HG02571 (cell line): ENCODE data around the gene F8A1.
"Not testable (repeated sequence)": the region's sequence is repeated elsewhere in the genome, so short reads cannot be mapped to it uniquely, and the experiment has no call there.

Experiments
- ATAC-seq: cut with Tn5 transposase; IDR thresholded peaks from one replicate; pipeline ENCODE4 v1.9.1; 2021; ENCODE audit warnings: mild to moderate bottlenecking, moderate library complexity; ENCODE audit not compliant: unreplicated experiment

Gene F8A1

DNA sequence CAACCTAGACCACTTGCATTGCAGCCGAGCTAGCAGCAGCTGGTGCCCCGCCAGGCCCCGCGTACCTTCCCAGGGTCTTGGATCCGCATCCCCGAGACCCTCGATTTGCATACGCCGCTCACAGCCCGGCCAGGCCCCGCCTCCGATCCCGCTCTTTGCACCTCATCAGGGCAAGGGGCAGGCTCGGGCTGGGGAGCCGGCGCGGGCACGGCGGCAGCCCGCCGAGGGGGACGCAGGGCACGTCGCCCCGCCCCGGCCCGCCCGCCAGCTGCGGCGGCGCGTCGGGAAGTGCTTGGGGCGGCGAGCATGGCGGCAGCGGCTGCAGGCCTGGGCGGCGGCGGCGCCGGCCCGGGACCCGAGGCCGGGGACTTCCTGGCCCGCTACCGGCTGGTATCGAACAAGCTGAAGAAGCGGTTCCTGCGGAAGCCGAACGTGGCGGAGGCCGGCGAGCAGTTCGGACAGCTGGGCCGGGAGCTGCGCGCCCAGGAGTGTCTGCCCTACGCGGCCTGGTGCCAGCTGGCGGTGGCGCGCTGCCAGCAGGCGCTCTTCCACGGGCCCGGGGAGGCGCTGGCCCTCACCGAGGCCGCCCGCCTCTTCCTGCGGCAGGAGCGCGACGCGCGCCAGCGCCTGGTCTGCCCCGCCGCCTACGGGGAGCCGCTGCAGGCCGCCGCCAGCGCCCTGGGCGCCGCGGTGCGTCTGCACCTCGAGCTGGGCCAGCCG is at the start of gene F8A1:
Gene F8A1 (plus strand): TSS at position 287 of the 720 bp plus-strand sequence. CDS start 20 bp downstream, at position 307.
- peak; percentile 74 for ATAC-seq

DNA sequence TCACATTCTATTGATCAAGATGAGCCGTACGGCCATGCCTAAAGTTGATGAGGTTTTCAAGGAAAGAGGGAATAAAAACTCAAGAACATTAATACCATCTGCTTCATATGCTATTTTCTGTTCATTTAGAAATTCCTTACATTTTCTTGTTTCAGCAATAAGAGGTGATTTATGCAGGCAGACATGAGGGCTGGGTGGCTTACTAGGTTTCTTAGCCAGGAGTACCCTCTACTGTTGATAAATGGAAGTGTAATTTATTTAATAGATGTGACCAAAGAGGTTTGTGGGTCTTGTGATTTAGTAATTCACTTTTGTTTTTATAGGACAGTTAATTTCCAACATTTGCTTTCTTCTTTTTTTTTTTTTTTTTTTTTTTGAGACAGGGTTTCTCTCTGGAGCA is 45.3 kb upstream of the F8A1 start:
- no peak for ATAC-seq

DNA sequence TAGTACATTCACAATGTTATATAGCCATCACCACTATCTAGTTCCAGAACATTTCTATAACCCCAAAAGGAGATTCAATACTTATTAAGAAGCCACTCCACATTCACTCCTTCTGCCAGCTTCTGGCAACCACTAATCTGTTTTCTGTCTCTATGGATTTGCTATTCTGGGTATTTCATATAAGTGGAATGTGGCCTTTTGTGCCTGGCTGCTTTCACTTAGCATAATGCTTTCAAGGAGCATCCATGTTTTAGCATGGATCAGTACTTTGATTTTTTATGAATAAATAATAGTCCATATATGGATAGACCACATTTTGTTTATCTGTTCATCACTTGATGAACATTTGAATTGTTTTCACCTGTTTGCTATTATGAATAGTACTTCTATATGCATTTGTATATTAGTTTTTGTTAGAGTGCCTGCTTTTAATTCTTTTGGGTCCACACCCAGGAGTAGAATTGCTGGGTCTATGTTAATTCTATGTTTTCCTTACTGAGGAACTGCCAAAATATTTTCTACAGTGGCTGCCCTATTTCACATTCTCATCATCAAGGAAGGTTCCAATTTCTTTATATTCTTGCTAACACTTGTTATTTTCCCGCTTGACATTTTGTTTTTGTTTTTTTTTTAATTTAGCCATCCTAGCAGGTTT is 35.1 kb upstream of the F8A1 start:
- no peak for ATAC-seq

DNA sequence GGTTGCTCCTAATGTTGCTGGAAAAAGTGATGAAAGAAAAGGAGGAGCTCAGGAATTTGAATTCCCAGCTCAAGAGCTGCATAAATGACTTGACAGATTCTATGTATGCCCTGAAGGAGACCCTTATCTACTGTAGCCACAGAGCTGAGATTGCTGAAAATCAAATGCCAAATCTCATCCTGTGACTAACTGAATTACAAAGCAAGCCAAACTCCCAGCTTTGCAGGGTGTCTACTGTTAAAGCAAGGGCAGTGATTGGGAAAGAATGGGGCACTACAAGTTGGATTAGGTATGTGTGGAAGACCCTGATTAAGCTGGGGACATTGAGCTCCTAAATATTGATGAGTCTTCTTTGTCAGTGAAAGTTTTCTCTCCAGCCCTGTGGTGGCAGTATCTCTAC is 30.9 kb upstream of the F8A1 start:
- ATAC-seq: no peak

DNA sequence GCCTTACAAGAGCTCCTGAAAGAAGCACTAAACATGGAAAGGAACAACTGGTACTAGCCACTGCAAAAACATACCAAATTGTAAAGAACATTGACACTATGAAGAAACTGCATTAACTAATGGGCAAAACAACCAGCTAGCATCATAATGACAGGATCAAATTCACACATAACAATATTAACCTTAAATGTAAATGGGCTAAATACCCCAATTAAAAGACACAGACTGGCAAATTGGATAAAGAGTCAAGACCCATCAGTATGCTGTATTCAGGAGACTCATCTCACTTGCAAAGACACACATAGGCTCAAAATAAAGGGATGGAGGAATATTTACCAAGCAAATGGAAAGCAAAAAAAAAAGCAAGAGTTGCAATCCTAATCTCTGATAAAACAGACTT is 17.6 kb upstream of the F8A1 start:
- ATAC-seq: not testable (repeated sequence)

DNA sequence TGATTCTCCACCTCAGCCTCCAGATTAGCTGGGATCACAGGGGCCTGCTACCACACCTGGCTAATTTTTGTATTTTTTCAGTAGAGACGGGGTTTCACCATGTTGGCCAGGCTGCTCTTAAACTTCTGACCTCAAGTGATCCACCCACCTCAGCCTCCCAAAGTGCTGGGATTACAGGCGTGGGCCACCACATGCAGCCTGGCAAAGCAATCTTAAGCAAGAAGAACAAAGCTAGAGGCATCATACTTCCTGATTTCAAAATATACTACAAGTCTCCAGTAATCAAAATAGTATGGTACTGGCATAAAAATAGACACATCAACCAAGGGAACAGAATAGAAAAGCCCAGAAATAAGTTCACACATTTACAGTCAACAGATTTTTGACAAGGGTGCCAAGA is 12.8 kb upstream of the F8A1 start:
- ATAC-seq: no peak

DNA sequence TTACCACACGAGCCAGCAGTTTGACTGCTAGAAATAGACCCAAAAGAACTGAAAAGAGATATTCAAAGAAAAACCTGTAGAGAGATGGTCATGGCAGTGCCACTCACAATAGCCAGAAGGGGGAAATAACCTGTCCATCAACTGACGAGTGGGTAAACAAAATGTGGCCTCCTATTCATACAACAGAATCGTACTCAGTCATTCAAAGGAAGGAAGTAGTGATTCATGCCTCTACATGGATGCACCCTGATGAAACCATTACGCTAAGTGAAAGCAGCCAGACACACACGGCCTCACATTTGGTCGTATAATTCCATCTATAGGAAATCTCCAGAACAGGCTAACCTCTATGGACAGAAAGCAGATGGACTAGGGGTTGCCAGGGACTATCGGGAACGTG is 2.1 kb upstream of the F8A1 start:
- ATAC-seq: not testable (repeated sequence)

DNA sequence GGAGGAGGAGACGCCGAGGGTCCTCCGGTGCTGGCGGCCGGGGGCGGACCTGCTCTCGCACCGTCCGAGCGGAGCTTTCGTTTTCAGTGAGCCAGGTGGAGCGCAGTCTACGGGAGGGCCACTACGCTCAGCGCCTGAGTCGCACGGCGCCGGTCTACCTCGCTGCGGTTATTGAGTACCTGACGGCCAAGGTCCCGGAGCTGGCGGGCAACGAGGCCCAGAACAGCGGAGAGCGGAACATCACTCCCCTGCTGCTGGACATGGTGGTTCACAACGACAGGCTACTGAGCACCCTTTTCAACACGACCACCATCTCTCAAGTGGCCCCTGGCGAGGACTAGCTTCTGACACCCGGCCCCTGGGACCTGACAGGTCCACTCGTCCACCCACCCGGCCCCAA is 1.1 kb upstream of the F8A1 start:
- ATAC-seq: not testable (repeated sequence)

DNA sequence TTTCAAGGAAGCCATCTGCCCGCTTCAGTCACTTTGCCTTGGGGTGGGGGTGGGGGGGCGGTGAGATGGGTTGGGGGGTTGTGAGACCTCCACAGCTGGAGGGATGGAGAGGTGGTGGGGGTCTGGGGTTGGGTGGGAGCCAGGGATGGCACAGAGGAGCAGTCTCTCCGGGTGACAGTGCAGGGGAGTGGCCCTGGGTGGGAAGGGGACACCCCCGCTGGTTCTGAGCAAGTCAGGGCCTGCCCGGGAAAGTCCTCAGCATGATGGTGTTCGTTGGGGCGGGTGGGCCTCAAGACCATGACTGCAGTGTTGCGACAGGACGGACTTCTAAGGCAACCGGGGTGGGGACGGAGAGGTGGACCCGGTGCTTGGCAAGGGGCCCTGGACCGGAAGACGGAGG is 606 bp upstream of the F8A1 start:
- ATAC-seq: not testable (repeated sequence)

DNA sequence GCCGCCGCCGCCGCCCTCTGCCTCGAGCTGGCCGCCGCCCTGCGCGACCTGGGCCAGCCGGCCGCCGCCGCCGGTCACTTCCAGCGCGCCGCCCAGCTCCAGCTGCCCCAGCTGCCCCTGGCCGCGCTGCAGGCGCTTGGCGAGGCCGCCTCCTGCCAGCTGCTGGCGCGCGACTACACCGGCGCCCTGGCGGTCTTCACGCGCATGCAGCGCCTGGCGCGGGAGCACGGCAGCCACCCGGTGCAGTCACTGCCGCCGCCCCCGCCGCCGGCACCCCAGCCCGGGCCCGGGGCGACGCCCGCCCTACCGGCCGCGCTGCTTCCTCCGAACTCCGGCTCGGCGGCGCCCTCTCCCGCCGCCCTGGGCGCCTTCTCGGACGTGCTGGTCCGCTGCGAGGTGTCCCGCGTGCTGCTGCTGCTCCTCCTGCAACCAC is 650 bp downstream of the F8A1 start:
- peak; percentile 42 for ATAC-seq

DNA sequence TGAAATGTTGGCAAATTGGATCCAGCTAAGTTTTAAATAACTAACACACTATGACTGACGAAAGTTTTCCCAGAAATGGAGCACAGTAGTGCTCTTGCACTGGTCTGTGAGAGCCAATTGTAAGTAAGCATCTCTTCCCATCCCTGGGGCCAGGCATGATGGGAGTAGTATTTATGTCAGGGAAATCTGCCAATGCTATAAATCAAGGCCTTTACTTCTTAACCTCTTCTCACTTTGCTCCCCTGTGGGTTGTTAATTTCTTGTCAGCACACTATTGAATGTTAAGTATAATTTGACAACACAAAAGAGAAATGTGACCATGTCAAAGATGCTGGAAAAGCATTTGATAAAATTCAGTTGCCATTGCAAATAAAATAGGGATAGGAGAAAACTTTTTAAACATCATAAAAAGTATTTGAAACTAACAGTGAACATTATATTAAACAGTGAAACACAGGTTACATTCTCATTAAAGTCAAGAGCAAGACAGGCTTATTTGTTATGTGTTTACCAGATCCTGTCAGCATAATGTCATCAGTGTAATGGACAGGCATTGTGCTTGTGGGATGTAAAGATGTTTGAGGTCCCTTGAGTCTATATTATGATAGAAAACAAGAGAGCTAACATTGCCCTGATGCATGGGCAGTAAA is 5.0 kb downstream of the F8A1 start:
- no peak for ATAC-seq

DNA sequence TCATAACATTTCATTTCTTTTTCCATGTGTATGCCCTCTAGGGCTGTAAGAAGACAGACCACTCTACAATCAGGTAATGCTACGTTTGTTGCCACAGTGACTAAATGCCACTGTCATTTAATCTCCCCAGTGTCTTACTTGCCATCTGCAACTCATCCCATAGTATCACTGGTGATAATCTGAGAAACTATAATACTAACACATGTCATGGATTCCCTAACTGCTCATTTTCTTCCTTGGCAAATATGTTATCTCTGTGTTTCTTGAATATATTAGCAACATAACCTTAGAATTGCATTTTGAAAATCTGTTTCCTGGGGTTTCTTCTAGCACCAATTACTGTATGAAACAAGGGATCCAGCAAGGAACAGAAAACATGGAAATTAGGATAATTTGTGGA is 6.1 kb downstream of the F8A1 start:
- no peak for ATAC-seq

DNA sequence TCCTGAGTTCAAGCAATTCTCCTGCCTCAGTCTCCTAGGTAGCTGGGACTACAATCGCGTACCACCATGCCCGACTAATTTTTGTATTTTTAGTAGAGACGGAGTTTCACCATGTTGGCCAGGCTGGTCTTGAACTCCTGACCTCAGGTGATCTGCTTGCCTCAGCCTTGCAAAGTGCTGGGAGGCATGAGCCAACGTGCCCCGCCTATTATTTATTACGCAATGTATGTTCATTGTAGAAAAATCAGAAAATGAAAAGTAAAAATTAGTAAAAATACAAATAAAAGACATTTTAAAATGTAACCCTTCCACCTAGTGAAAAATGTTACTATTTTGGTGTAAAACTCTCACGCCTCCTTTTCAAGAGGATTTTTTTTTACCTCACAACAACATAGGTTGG is 14.2 kb downstream of the F8A1 start:
- ATAC-seq: no peak

DNA sequence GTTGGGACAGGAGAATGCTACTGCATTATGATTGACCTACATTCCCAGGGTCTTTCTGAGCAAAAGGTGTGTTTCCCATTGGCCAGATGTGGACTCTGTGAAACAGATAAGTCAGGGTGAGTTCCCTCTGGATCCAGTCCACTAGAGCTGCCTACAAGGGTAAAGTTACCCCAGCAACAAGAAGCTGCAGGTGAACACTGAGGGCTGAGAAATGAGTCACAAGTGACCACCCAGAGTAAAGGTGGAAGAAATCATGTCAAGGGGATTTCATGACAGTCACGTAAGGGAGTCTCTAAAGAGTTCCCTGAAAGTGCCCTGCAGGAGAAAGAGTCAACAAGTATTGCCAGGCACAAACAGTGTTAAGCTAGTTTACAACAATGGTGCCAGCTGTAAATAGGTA is 16.3 kb downstream of the F8A1 start:
- no peak for ATAC-seq

DNA sequence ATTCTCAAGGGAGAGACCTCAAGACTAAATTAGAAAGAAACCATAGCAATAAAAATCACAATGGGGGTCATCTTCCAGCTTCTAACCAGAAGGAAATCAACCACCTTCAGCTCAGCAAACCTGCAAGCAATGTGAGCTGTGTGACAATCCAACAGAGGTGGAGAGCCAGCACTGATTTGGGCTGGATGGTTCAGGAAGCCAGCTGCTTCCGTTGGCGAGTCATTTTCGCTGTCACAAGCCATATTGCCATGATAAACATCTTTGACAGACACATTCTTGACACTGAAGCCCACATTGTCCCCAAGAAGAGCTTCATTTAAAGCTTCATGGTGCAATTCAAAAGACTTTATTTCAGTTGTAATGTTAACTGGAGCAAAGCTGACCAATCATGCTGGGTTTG is 22.7 kb downstream of the F8A1 start:
- ATAC-seq: no peak

DNA sequence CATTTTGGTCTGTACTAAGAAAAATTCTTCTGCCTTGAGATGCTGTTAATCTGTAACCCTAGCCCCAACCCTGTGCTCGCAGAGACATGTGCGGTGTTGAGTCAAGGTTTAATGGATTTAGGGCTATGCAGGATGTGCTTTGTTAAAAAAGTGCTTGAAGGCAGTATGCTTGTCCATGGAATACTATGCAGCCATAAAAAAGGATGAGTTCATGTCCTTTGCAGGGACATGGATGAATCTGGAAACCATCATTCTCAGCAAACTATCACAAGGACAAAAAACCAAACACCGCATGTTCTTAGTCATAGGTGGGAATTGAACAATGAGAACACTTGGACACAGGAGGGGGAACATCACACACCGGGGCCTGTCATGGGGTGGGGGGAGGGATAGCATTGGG is 23.9 kb downstream of the F8A1 start:
- not testable (repeated sequence) for ATAC-seq

DNA sequence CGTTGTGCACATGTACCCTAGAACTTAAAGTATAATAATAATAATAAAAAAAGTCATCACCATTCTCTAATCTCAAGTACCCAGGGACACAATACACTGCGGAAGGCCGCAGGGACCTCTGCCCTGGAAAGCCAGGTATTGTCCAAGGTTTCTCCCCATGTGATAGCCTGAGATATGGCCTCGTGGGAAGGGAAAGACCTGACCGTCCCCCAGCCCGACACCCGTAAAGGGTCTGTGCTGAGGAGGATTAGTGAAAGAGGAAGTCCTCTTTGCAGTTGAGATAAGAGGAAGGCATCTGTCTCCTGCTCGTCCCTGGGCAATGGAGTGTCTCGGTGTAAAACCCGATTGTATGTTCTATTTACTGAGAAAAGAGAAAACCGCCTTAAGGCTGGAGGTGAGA is 24.4 kb downstream of the F8A1 start:
- not testable (repeated sequence) for ATAC-seq

DNA sequence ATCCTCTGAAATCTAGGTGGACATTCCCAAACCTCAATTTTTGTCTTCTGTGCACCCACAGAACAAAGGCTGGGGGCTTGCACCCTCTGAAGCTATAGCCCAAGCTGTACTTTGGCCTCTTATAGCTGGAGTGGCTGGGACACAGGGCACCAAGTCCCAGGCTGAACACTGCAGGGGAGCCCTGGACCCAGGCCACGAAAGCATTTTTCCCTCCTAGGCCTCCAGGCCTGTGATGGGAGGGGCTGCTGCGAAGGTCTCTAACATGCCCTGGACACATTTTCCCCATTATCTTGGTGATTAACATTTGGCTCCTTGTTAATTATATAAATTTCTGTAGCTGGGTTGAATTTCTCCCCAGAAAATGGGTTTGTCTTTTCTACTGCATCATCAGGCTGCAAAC is 27.9 kb downstream of the F8A1 start:
- no peak for ATAC-seq

DNA sequence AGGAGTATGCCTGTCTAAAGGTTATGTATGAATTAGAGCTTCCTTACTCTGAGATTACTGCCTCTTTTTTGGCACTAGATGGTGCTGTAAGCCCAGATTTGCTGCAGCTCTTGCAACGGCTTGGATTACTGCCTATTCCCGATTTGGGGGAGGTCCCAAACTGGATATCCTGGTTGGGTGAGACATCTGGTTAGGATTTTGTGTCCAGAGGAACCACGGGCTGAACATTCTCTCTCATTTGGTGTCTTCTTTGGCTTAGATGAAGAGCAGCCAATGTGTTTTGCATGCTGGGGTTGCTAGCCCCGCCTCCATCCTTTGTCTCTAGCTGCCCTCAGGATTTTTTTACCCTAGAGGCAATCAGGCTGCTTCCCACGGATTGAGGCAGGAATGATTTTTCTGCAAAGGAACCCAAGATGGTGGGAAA is 31.9 kb downstream of the F8A1 start:
- peak; percentile 68 for ATAC-seq

DNA sequence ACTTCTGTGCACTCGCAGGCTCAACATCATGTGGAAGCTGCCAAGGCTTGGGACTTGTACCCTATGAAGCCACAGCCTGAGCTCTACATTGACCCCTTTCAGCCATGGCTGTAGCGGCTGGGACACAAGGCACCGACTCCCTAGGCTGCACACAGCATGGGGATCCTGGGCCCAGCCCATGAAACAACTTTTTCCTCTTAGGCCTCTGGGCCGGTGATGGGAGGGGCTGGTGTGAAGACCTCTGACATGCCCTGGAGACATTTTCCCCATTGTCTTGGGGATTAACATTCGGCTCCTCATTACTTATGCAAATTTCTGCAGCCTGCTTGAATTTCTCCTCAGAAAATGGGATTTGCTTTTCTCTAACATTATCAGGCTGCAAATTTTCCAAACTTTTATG is 38.6 kb downstream of the F8A1 start:
- ATAC-seq: not testable (repeated sequence)
